GM21528 (cell line): ENCODE data around the gene POLR3K.
A peak's percentile ranks its signal among the peaks of the same experiment; 100 is the strongest.
"Not testable (repeated sequence)": the region's sequence is repeated elsewhere in the genome, so short reads cannot be mapped to it uniquely, and the experiment has no call there.

Experiments
- ATAC-seq: cut with Tn5 transposase; IDR thresholded peaks from one replicate; pipeline ENCODE4 v1.9.1; 2021; ENCODE audit warnings: mild to moderate bottlenecking, moderate library complexity; ENCODE audit not compliant: unreplicated experiment, low FRiP score

POLR3K gene

DNA sequence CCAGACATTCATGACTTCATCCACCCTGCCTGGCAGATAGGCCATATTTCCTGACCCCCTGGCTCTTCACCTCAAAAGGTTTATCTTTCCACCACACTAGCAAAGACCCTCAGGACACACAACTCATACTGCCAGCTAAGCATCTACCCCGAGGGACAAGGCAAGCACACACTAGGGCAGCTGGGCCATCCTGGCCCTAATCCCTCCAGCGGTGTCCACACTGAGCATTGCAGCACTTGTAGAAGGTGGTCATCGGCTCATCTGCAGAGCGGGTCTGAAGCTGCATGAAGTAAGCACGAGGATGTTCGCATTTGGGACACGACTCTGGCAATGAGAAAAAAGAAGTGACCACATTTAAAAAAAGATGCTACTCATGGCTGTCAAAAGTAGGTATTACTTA is 6.2 kb downstream of the POLR3K start:
- no peak for ATAC-seq

DNA sequence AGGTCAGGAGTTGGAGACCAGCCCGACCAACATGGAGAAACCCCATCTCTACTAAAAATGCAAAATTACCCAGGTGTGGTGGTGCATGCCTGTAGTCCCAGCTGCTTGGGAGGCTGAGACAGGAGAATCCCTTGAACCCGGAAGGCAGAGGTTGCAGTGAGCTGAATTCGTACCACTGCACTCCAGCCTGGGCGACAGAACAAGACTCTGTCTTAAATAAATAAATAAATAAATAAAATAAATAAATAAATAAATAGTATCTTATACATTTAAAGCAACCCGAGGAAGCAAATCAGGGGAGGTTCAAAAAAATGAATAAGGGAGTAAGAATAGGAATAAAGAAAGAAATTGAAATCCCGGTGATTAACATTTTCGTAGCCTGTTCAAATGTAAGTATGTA is 6.9 kb downstream of the POLR3K start:
- not testable (repeated sequence) for ATAC-seq

DNA sequence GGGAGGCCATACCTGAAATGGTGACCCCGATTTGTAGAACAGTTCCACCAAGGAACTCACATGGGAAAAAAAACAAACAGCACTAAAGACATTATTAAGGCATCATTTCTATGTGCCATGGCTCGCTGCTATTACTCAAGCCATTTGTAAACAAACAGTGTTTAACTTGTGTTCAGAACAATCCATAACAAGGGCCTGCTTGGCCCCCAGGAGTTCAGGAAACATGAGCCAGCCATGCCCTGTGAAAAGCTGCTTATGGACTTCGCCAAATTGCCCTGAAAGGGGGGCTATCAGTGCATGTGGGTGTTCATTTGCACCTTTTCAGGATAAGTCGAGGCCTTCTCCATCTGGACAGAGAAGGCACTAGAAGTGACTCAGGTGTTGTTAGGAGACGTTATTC is 8.0 kb downstream of the POLR3K start:
- ATAC-seq = no peak

DNA sequence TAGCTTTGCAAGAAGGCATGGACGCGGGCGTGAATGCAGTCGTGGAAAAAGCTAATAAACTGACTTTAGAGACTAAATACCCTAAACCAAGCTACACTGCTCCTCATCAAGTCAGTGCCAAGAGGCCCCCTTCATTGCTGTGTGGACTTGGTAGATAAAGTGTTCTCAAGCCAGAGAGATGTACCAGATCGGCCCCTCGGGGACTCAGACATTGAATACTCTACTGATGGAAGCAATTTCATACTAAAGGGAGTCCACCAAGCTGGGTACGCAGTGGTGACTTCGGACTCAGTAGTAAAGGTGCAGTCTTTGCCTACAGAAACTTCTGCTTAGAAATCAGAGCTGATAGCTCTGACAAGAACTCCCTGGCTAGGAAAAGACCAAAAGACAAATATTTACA is 8.8 kb downstream of the POLR3K start:
- ATAC-seq = no peak

DNA sequence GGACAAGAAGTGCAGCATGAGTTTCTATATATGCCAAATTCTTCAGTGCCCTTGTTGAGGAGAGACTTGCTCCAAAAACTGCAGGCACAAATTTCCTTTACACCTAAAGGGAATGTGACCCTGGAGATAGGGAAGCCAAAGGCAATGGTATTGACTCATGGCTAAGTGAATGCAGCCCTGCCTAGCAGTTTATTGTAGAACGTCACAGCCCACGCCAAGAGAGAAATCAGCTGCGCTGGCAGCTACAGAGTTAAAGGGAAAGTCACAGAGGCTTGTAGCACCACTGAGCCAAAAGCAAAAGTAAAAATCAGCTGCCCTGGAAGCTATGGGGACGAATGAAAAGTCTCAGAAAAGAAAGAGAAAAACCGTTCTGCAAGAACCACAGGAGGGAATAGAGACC is 10.1 kb downstream of the POLR3K start:
- no peak for ATAC-seq

DNA sequence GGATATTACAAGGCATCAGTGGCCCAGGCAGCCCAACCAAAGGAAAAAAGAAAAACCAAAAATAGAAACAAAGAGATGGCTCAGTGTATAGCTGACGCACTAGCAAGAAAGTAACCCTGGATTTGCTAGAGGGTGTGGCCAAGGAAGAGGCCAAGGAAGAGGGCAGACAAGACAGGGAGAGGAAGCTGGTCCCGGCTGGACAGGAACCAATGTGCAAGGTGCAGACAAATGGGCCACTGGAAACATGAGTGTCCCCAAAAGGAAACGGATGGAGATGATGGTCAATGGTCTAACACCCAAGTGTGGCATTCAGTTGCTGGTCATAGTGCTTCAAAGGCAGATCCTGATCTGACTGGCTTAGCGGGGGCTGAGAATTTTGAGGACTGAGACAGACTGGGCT is 10.7 kb downstream of the POLR3K start:
- ATAC-seq = no peak

DNA sequence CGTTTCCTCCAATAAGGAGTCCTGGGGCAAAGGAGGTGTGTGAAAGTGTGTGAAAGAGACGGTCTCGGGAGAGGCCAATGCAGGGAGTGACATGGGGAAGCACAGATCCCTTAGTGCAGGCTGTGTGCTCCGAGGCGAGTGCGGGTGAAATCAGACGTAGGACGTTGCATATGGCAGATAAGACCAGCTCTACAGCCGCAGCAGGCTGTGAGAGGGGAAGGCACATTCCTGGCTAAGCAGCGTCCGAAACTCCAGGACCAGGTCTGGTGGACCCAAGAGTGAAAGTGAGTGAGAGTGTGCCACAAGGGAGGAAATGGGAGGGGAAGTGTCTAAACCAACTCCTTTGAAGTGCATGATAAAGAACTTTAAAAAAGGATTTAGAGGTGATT is 11.3 kb downstream of the POLR3K start:
- ATAC-seq = no peak

DNA sequence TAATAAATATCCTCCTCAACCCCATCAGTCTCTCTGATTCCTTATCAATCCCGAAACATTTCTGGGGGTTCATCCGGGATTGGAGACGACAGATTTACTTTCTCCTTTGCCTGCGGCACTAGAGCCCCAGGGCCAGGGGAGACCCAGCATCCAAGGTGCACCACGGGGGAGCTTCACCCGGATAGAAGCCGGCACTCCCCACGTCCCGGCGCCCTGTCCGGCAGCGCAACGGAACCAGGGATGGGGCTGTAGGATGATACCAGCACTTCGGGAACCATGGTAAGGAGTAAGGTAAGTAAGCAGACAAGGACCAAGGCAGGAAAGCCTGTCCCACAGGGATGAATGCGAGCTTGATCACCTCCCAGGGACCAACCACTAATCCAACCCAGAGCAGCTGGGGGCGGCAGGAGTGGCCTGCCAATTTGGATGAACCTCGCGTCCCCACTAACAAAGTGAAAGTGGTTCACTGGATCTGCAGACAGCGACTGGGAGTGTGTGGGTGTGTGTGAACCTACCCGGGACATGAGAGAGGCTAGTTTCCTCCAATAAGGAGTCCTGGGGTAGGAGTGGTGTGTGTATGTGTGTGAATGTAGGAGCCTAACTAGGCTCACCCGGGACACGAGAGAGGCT is 11.9 kb downstream of the POLR3K start:
- no peak for ATAC-seq

DNA sequence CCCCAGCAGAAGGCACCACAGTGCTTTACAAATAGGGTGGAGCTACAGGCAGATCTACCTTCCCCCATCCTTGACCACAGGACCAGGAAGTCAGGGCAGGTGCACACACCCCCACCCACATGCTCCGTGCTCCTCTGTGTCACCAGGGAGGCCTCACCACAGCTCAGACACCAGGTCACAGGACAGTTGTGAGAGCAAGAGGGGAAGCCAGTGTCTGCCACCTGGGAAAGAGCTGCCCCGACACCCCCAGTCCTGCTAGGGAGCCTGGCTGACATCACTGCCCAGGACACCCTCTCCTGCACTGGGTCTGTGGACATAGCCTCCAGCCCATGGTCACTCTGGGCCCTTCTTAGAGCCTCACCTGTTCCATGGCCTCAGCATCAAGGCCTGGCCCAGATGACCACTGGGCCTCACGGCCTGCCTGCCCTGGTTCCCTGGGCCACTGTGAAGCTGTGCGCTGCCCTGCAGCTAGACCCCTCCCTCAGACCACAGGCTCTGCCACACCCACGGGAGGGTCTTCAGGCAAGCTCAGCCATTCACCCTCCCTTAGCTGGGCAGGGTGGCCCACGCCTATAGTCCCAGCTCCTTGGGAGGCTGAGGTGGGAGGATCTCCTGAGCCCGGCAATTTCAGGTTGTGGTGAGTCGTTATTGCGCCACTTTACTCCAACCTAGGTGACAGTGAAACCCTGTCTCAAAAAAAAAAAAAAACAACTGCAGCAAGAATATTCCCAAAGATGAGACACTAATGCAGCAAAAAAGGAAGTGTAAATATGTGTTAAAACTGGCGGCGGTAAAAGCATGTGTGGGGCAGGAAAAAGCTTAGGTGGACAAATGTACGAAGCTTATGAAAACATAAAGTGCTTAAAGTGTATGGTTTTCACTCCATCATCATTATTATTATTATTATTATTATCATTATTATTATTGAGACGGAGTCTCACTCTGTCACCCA is 14.2 kb downstream of the POLR3K start:
- ATAC-seq = no peak

DNA sequence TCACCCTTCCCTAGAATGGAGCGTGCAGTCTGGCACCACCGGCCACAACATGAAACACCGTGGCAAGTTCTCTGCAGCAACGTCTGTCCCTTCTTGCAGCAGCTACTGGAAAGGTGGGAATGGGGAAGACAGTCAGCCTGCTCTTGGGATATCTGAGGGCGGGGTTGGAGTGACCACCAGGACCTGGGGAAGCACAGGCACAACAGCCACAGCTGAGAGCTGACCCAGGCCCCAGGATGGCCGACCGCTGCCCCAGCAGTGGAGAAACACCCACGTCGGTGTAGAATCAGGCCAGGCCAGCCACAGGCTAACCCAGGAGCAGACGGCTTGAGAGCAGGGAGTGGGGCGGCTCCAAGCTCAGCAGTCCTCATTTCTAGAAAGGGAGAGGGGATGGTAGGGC is 15.2 kb downstream of the POLR3K start:
- not testable (repeated sequence) for ATAC-seq

DNA sequence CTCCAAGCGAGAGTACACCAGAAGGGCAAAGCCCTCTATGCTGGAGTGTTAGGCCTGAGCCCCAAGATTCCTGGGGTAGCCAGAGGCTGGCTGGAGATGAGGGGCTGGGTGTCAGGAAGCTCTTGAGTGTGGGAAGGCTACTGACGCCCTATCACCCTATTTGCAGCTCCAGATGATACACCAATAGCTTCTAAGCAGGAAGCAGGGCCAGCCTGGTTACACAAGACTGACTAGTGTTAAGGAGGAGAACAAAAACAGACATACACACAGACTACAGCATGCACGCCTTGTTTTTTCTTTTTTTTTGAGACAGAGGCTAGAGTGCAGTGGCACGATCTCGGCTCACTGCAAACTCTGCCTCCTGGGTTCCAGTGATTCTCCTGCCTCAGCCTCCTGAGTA is 15.9 kb downstream of the POLR3K start:
- no peak for ATAC-seq

DNA sequence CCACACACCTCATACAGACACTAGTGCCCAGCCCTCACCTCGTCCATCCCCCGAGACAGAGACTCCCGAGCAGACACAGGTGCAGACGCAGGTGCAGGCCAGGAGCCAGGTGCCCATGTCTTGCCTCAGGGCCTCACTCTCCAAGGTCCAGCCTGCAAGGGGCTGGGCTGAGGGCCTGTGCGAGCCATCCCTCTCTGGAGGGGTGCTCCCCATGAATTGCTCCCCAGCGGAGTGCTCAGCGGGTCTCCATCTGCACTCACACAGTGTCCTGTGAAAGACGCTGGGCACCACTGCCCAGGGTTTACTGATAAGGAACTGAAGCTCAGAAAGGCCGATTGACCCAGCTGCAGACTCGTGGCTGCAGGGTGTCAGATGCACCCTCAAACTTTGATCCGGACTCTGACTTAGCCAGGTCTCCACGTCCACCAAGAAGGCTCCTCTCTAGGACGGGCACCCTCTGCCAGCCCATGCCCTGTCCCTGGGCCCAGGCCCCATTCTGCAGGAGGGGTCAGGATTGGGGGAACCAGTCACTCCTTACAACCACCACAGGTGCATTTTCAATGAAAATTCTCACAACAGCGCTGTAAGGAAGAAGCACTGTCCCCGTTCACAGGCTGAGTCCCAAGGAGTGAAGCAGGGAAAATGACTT is 16.9 kb downstream of the POLR3K start:
- no peak for ATAC-seq

DNA sequence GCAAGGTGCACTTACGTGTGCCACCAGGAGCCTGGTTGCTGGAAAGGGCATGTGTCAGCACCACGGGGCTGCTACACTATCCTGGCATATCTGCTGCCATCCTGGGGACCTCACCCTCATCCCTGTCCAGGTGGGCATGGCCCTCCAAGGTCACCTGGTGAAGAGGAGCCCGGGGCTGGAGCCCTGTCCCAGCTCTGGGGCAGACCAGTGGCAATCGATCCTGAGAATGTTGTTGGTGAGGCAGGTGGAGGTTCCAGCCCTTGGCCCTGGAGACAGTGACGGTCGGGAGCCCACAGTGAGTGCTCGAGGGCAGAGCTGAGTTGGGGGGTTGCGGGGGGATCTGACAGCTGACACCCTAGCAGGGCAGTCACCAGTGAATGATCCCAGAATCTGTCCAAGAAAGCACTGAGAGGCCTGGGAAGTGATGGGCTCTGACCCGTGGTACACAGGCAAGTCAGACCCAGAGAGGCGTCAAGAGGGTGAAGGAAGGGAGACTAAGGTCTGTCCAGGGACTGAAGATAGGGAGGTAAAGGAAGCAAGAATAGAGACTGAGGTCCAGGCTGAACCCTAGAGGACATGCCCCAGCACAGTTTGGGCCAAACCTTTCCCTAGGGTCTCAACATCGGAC is 17.6 kb downstream of the POLR3K start:
- no peak for ATAC-seq

DNA sequence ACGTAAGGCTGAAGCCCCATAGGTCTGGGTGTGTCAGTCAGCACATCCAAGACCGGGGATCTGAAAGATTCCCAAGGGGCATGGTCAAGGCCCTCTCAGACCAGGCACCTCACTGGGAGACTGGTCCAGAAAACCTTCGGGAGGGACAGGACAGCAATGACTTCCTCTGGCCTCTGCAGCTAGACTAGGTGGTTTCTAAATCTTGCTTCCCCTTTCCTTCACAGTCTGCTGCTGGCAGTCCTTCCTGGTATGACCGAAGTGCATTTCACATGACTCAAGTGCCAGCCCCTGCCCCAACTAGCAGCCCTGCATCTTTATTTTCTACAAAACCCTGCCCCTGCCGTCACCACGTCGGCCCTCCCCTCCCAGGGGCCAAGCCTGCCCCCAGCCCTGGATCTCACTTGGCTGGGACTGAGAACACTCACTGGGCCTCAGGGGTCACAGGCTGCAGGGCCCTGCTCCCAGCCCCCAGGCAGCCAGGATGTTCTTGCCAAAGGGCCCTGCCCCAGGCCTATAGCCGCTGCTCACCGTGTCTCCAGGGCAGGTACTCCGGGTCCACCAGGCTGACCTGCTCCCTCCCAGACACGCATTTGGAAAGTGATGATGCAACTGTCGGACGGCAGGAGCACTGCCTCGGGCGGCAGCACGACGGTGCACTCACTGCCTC is 18.3 kb downstream of the POLR3K start:
- no peak for ATAC-seq

DNA sequence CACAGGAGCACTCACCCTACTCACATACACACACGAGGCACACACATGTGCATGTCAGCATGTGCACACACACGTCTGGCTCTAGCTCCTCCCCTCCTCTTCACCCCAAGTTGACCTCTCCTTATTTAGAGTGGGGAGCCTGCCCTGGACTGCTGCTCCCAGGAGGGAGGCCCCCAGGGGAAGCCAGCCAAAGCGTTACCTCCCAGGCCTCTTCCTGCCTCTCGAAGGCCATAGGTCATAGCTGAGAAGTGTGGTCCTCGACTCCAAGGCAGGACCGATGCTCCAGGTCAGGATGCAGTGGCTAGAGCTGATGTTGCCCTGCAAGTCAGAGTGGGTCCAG is 18.8 kb downstream of the POLR3K start:
- ATAC-seq = no peak

DNA sequence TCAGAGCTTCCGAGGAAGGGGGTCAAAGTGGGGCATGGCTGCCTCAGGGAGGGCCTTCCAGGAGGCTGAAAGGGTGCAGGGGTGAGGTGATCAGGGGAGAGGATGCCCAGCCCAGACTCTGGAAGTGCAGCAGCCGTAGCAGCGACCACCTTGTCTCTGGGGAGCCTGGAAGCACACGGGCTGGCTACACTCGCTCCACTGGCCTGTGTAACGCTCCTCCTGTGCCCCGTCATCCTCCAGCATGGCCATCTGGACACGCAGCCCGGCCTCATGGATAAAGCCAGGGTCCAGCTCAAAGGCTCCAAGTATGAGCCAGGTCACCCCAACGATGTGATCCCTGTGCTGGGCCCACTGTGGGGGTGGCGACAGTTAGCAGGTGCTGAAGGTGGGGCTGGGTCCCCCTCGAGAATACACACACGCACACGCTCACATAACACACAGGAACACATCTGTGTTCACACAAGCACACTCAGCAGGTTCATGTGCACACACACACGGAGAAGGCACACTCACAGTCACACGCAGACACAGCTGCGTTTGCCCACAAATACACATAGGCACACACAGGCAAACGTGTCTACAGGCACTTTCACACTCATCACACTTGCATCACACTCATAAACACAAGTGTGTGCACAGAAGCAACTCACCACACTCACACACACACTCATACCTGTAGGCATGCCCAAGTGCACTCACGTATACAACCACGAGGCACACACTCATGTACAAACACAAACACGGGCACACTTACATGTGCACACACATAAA is 19.3 kb downstream of the POLR3K start:
- ATAC-seq = no peak

DNA sequence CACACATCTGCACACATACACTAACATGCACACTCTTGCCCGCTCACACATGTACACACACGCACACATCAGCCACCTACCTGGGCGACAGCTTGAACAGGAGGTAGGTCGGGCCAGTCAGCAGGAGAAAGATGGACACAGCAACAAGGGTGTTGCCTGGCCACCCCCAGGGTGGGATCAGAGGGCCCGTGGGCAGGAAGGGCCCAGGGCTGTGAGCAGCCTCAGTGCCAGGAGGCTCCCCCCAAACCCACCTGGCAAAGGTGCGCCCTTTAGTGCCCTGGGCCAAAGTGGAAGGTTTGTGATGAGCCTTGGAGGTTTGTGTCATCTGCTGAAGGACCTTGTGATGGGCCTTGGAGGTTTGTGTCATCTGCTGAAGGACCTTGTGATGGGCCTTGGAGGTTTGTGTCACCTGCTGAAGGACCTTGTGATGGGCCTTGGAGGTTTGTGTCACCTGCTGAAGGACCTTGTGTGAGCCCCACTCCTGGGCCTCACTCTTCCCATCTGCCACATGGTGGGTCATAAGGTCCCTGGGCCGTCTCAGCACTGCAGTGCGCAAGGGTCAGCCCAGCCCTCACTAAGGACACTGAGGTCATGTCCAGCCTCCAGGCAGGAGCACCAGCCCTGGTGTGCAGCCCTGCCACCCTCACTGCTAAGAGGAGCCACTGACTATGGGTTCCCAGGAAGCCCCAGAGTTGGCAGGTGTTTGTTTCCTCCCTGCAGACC is 20.1 kb downstream of the POLR3K start:
- ATAC-seq = not testable (repeated sequence)

DNA sequence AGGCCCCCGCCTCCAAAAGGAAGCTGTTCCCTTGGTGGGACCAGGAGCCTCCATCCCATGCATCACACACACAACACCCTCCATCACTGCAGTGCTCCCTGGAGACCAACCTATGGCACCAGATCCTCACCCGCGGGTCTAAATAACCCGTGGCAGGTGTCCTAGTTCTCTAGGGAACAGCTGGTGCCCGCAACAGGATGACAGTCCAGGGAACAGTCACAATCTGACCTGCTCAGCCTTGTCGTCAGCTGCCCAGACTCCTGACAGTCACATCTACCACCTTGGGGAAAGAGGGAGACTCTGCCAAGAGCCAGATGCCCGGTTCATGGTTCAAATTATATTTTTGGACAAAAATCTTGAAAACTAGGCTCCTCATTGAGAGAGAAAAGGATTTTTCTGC is 22.8 kb downstream of the POLR3K start:
- ATAC-seq = not testable (repeated sequence)

DNA sequence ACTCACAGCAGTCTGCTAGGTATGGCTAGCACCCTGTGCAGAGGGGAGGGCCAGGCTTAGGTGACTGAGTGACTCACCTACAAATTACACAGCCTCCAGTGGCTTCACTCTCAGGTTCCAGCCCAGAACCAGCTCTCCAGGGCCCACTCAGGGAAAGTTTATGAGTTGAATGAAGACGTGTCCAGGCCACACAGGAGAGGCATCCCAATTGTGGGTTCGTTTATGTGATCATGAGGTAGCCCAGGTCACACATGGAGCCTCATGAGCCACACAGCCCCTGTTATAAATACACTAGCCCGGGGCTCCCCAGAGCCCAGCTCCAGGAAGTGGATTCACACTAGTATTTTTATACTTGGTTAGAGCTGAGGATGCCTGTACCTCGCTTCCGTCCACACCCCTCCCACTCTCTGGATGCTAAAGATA is 27.5 kb downstream of the POLR3K start:
- ATAC-seq = peak; percentile 55
